K562 (cell line): ENCODE data around the gene CDCA3. TPM values are rescaled to one million over a fixed set of nuclear protein-coding genes. Genes with fewer than 3 reads are reported as not detected.

Source experiments
- ATAC-seq: fragments of 200-7000 bp; cut with Tn5 transposase; 3 replicates; pipeline ENCODE4 v1.9.1; 2020; ENCODE audit warnings: moderate library complexity
- BruUV-seq: library from RNA; stranded (reverse); fragments of 400-500 nt; replicated peaks from 2 replicates; lab custom pipeline; 2021; lab: Mats Ljungman, UMichigan
- CTCF ChIA-PET: fragments of 300-600 bp; formaldehyde crosslinking; extraction: SDS; loops from one replicate; lab custom pipeline; 2021; ENCODE audit warnings: low intra/inter-chr PET ratio; lab: Yijun Ruan, JAX
- POLR2A ChIA-PET: fragments of 300-600, 350-650 bp; sonication (Branson Sonifier 250); formaldehyde crosslinking; extraction: SDS; loops from one replicate; lab custom pipeline; 2021; ENCODE audit warnings: antibody characterized with exemption, inconsistent platforms; lab: Yijun Ruan, JAX
- DNase-seq, 4 experiments: peaks; one replicate each; pipeline versions ENCODE4 v3.0.0 to v3.0.0-alpha.2; 2011 to 2018; ENCODE audit warnings: low spot score in 3 of 4, mixed read lengths in 3 of 4; ENCODE audit errors: extremely low read depth in 1 of 4
- FAIRE-seq: peaks from 2 replicates; lab custom pipeline; 2011; peaks lifted over from hg19 to GRCh38; lab: Jason Lieb, UNC
- H2AFZ ChIP-seq: 2 replicates; pipeline ENCODE4 v1.6.0; 2011; ENCODE audit warnings: low read depth, low read length, control low read depth, inconsistent platforms
- H3K27ac ChIP-seq: fragments of 200-600 bp; 3 replicates; pipeline ENCODE4 v1.8.0; 2011; ENCODE audit warnings: low read depth, mild to moderate bottlenecking, control low read depth, inconsistent platforms, low read length, moderate library complexity, mixed read lengths; ENCODE audit errors: extremely low read depth
- H3K27me3 ChIP-seq, 2 experiments: fragments of 300-600 bp in 1 of 2; 2 replicates in 1 of 2; 3 replicates in 1 of 2; pipeline versions ENCODE4 v1.6.0 to v1.8.0; 2011; ENCODE audit warnings: inconsistent platforms in 2 of 2, low read length in 2 of 2, mild to moderate bottlenecking in 1 of 2, mixed read lengths in 1 of 2, moderate library complexity in 1 of 2; ENCODE audit not compliant: control insufficient read depth in 2 of 2, insufficient read depth in 2 of 2
- H3K36me3 ChIP-seq: fragments of 300-600 bp; 3 replicates; pipeline ENCODE4 v1.8.0; 2011; ENCODE audit warnings: mild to moderate bottlenecking, low read length, inconsistent platforms; ENCODE audit not compliant: control insufficient read depth, insufficient read depth
- H3K4me1 ChIP-seq, 2 experiments: fragments of 200-600 bp in 1 of 2; replicated peaks in 1 of 2; 2 replicates in 1 of 2; 3 replicates in 1 of 2; pipeline versions ENCODE4 v1.5.1 to v1.8.0; 2011; ENCODE audit warnings: inconsistent platforms in 2 of 2, low read length in 2 of 2, mild to moderate bottlenecking in 1 of 2, mixed read lengths in 1 of 2, moderate library complexity in 1 of 2; ENCODE audit not compliant: control insufficient read depth in 2 of 2, insufficient read depth in 2 of 2
- H3K4me2 ChIP-seq: 2 replicates; pipeline ENCODE4 v1.6.1; 2011; ENCODE audit warnings: low read length, control low read depth, inconsistent platforms, mixed read lengths; ENCODE audit not compliant: insufficient read depth
- H3K4me3 ChIP-seq: fragments of 200-600 bp; sonication (generic), shearing (Covaris generic); 2 replicates; pipeline ENCODE4 v1.5.1; 2016; ENCODE audit warnings: control low read depth, inconsistent platforms
- H3K79me2 ChIP-seq: fragments of 200-600 bp; 3 replicates; pipeline ENCODE4 v1.8.0; 2011; ENCODE audit warnings: low read length, inconsistent platforms; ENCODE audit not compliant: control insufficient read depth, insufficient read depth
- H3K9ac ChIP-seq, 2 experiments: 2 replicates each; pipeline versions ENCODE4 v1.6.0 to v1.6.1; 2011; ENCODE audit warnings: low read depth in 2 of 2, low read length in 2 of 2, control low read depth in 1 of 2, inconsistent platforms in 1 of 2, mild to moderate bottlenecking in 1 of 2, mixed read lengths in 1 of 2; ENCODE audit not compliant: insufficient read depth in 1 of 2
- H3K9me1 ChIP-seq: one replicate; pipeline ENCODE4 v1.6.0; 2011; ENCODE audit warnings: inconsistent platforms, mild to moderate bottlenecking, low read length, moderate library complexity; ENCODE audit not compliant: control insufficient read depth, insufficient read depth
- H3K9me3 ChIP-seq: replicated peaks from 2 replicates; pipeline ENCODE4 v1.5.1; 2011; ENCODE audit warnings: low read depth, low read length, inconsistent platforms; ENCODE audit not compliant: control insufficient read depth, insufficient read depth
- H4K20me1 ChIP-seq: replicated peaks from 2 replicates; pipeline ENCODE4 v1.6.1; 2011; ENCODE audit warnings: low read length, inconsistent platforms, mixed read lengths; ENCODE audit not compliant: control insufficient read depth, insufficient read depth
- WGBS: fragments of 100-300 bp; shearing (Covaris generic); methylation state at CpG from one replicate; pipeline ENCODE4 v1.1.6; 2016; ENCODE audit warnings: low coverage, mixed read lengths; ENCODE audit not compliant: insufficient coverage; ENCODE audit errors: missing lambda C conversion rate; 5-methylcytosine and 5-hydroxymethylcytosine counted together
- in situ Hi-C: fragments of 300-500 bp; cut with MboI; formaldehyde crosslinking; loops from 4 replicates; pipeline ENCODE4 v1.15.0; 2018; ENCODE audit warnings: inconsistent platforms, mixed read lengths
- intact Hi-C: fragments of 100-400 bp; cut with micrococcal nuclease; formaldehyde crosslinking; loops from 2 replicates; pipeline ENCODE4 v1.14.2; 2022
- polyA plus RNA-seq, 8 experiments: library from polyadenylated mRNA; depleted of rRNA in 4 of 8; stranded (reverse) in 5 of 8; unstranded in 3 of 8; fragments of >200 nt; fragmentation: Nextera tagmentation in 2 of 8; fragmentation: Illumina TruSeq in 1 of 8; extraction: Ambion mirVana in 2 of 8; extraction: Trizol in 1 of 8; gene quantifications; 2 replicates each; pipeline versions ENCODE4 v1.2.1 to v1.2.3, GENCODE V29; 2011 to 2014; ENCODE audit warnings: inconsistent platforms in 1 of 8, missing spikeins in 1 of 8
- total RNA-seq, 7 experiments: library from RNA; depleted of rRNA in 6 of 7; stranded (reverse); fragments of >200 nt in 6 of 7; fragmentation: Illumina TruSeq in 2 of 7; extraction: Trizol in 2 of 7; gene quantifications; 2 replicates each; pipeline versions ENCODE4 v1.2.1 to v1.2.3, GENCODE V29; 2011 to 2021; ENCODE audit warnings: low replicate concordance in 1 of 7
- TF ChIP-seq, protein P1 (sequence below): fragments of 450-650 bp; formaldehyde crosslinking; IDR thresholded peaks from 2 replicates; pipeline ENCODE4 v1.4.0; 2020; ENCODE audit warnings: mild to moderate bottlenecking
- TF ChIP-seq, protein P2 (sequence below): sonication (generic); formaldehyde crosslinking; IDR thresholded peaks from 2 replicates; pipeline ENCODE4 v1.8.0; 2023; ENCODE audit warnings: mild to moderate bottlenecking, missing genetic modification reagents

The CDCA3 gene
- total and polyA plus RNA-seq, 9 of the 15 experiments (the other 6 are each of a cell fraction or from before 2014, with no cell fraction given): 24.2 to 80.8 (median 55.1) TPM

DNA sequence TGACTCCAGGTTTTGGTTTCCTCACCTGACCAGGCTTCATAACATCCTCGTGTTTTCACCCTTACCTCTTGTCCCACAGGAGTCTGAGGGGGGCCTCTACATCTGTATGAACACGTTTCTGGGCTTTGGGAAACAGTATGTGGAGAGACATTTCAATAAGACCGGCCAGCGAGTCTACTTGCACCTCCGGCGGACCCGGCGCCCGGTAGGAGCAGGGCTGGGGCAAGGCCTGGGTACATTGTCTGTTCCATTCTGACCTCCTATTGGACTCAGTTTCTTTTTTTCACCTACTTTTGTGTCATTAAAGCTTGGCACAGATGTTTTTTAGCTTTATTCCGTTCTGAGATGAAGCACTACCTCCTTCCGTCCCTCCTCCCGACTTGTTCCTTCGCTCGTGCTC lies 4.2 kb upstream of the CDCA3 start:
- intact Hi-C loops: no loop called here
- H2AFZ ChIP-seq: no peak overlapping the region
- peaks cover 64% of the 10 kb centered on the region for H3K36me3 ChIP-seq
- peaks cover 3% of the 10 kb centered on the region for H3K9me1 ChIP-seq
- H3K4me3 ChIP-seq: no peak overlapping the region
- in situ Hi-C loops: no loop called here
- H3K9me3 ChIP-seq: no peaks in the 10 kb centered on the region
- no TSS peak for BruUV-seq
- no peaks in the 10 kb centered on the region; the same call in 1 of the 2 replicates for H4K20me1 ChIP-seq
- H3K4me1 ChIP-seq: peaks cover 8 to 10% of the 10 kb centered on the region in 2 experiments; a peak in 4 of 5 replicates
- no peak overlapping the region for H3K4me2 ChIP-seq
- CTCF ChIA-PET: no interaction called here
- TF ChIP-seq, protein P1, sequence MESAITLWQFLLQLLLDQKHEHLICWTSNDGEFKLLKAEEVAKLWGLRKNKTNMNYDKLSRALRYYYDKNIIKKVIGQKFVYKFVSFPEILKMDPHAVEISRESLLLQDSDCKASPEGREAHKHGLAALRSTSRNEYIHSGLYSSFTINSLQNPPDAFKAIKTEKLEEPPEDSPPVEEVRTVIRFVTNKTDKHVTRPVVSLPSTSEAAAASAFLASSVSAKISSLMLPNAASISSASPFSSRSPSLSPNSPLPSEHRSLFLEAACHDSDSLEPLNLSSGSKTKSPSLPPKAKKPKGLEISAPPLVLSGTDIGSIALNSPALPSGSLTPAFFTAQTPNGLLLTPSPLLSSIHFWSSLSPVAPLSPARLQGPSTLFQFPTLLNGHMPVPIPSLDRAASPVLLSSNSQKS: no peak
- TF ChIP-seq, protein P2, sequence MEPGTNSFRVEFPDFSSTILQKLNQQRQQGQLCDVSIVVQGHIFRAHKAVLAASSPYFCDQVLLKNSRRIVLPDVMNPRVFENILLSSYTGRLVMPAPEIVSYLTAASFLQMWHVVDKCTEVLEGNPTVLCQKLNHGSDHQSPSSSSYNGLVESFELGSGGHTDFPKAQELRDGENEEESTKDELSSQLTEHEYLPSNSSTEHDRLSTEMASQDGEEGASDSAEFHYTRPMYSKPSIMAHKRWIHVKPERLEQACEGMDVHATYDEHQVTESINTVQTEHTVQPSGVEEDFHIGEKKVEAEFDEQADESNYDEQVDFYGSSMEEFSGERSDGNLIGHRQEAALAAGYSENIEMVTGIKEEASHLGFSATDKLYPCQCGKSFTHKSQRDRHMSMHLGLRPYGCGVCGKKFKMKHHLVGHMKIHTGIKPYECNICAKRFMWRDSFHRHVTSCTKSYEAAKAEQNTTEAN (CRISPR knock-in tag): no peak
- TF ChIP-seq, all 486 proteins: peak for 0
- ATAC-seq: no peak
- DNase-seq: no peak
- POLR2A ChIA-PET: interaction anchor here (0.6 to 7.4 kb wide), 2 partner anchors 12 to 13 kb away, joined by 3 to 174 read pairs; partner anchors contain the start of genes SPSB2 and TPI1
- H3K27ac ChIP-seq: no peak overlapping the region
- WGBS: 82% methylated on average over 9 of the region's 14 CpGs
- H3K79me2 ChIP-seq: peaks cover 35% of the 10 kb centered on the region
- no peak for FAIRE-seq
- no peak overlapping the region for H3K9ac ChIP-seq
- H3K27me3 ChIP-seq: no peaks in the 10 kb centered on the region
